AG09309 (cell line): Measurements from ENCODE around the gene HECW1.

Source experiments
- DNase-seq: peaks from one replicate; pipeline ENCODE4 v3.0.0-alpha.2; 2010; ENCODE audit warnings: low read depth
- H3K4me3 ChIP-seq: 2 replicates; pipeline ENCODE4 v1.5.1; 2011; ENCODE audit warnings: mild to moderate bottlenecking, low read depth, low read length, moderate library complexity; ENCODE audit not compliant: control insufficient read depth
- TF ChIP-seq, protein P1 (sequence below): IDR thresholded peaks from 2 replicates; pipeline ENCODE4 v1.5.1; 2011; ENCODE audit warnings: mild to moderate bottlenecking, low read depth, low read length, inconsistent platforms; ENCODE audit not compliant: insufficient read depth, control insufficient read depth; ENCODE audit errors: missing control alignments

Gene HECW1

DNA sequence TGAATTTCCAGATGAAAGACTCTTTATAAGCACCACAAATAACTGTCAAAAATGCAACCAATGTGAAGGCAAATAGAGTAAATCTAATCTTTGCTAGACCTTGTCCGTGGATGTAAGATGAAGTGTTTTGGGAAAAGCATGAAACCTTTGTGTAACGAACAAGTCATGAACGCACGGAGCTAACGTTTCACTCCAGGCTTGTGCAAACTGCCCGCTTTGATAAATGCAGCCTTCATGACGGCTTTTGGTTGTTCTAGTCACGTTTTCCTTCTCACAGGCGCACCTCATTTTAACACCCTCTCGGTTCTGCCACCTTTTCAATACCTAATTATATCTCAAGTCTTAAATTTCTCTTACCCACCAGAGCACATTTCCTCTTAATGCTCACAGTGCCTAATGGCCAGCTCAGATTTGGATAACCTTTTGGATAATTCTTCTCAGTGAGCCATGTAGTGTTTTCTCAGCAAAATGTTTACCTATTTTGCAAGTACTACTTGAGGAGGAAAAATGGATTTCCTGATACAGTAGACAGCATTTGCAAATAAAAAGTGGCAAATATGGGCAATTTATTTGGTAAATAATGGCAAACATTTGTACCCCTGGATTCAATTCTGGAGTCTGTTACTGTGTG is 63.2 kb downstream of the HECW1 start:
- H3K4me3 ChIP-seq = no peak overlapping the region
- DNase-seq = no peak
- TF ChIP-seq, protein P1, sequence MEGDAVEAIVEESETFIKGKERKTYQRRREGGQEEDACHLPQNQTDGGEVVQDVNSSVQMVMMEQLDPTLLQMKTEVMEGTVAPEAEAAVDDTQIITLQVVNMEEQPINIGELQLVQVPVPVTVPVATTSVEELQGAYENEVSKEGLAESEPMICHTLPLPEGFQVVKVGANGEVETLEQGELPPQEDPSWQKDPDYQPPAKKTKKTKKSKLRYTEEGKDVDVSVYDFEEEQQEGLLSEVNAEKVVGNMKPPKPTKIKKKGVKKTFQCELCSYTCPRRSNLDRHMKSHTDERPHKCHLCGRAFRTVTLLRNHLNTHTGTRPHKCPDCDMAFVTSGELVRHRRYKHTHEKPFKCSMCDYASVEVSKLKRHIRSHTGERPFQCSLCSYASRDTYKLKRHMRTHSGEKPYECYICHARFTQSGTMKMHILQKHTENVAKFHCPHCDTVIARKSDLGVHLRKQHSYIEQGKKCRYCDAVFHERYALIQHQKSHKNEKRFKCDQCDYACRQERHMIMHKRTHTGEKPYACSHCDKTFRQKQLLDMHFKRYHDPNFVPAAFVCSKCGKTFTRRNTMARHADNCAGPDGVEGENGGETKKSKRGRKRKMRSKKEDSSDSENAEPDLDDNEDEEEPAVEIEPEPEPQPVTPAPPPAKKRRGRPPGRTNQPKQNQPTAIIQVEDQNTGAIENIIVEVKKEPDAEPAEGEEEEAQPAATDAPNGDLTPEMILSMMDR = no peak

GRCh38 chr7:43179393-43179792 is 66.9 kb downstream of the HECW1 start:
- H3K4me3 ChIP-seq = no peak overlapping the region
- TF ChIP-seq, protein P1 = no peak
- no peak for DNase-seq

- TF ChIP-seq, protein P1 = no peak
- no peak for DNase-seq
- no peak overlapping the region for H3K4me3 ChIP-seq
Observed at GRCh38 chr7:43192806-43193460, 80.5 kb downstream of the HECW1 start.

- DNase-seq = no peak
- TF ChIP-seq, protein P1 = no peak
- no peak overlapping the region for H3K4me3 ChIP-seq
Observed at GRCh38 chr7:43193893-43194292, 81.4 kb downstream of the HECW1 start.

- TF ChIP-seq, protein P1 = no peak
- no peak for DNase-seq
- H3K4me3 ChIP-seq = no peak overlapping the region
Observed at GRCh38 chr7:43195256-43195655, 82.8 kb downstream of the HECW1 start.

DNA sequence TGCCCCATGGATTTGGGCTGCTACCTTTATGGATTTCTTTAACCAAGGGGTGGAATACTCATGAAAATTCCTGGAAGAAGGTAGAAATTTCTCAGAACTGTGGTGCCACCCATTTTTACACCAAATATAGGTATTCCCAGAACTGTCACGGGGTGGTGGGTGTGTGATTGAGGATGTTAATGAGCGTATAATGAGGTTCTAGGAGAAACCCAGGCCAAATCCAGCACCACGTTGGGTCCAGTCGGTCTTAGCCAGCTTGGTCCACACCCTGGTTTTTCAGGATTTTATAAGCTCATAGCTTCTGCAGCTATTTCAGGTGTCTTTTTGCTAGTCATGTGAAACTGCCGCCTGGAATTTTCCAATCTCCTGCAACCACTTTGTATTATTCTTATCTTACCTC is 83.3 kb downstream of the HECW1 start:
- TF ChIP-seq, protein P1 = no peak
- no peak for DNase-seq
- no peak overlapping the region for H3K4me3 ChIP-seq
